ENCODE results near the gene LMBR1. TPM values are rescaled to one million over a fixed set of nuclear protein-coding genes. Genes with fewer than 3 reads are reported as not detected.
A peak's percentile ranks its signal among the peaks of the same experiment; 100 is the strongest.
"Not testable (repeated sequence)": the region's sequence is repeated elsewhere in the genome, so short reads cannot be mapped to it uniquely, and the experiment has no call there.

Gene LMBR1
- total RNA-seq = 89.1 and 95.7 TPM in 2 replicates
- long read RNA-seq, partial matches to known transcripts = 3 of 18 reads
- long read RNA-seq, other reads (novel, unspliced or antisense) = 14 of 18 reads

- Mint-ChIP-seq H3K27me3 (no peaks in the 10 kb centered on the region), H3K36me3 (ENCODE audit: insufficient read depth) (peaks cover 1% of the 10 kb centered on the region), H3K4me3 (ENCODE audit: low read depth) (peak within 1 kb of the TSS; percentile 93), H3K9me3 (ENCODE audit: low read depth) (no peaks in the 10 kb centered on the region), H3K4me1 (ENCODE audit: low read depth) (peaks cover 15% of the 10 kb centered on the region), H3K27ac (peak within 1 kb of the TSS; percentile 94)
- DNase-seq (ENCODE audit: low spot score, unreplicated experiment) = peak; percentile 92
- TF ChIP-seq, protein P1, sequence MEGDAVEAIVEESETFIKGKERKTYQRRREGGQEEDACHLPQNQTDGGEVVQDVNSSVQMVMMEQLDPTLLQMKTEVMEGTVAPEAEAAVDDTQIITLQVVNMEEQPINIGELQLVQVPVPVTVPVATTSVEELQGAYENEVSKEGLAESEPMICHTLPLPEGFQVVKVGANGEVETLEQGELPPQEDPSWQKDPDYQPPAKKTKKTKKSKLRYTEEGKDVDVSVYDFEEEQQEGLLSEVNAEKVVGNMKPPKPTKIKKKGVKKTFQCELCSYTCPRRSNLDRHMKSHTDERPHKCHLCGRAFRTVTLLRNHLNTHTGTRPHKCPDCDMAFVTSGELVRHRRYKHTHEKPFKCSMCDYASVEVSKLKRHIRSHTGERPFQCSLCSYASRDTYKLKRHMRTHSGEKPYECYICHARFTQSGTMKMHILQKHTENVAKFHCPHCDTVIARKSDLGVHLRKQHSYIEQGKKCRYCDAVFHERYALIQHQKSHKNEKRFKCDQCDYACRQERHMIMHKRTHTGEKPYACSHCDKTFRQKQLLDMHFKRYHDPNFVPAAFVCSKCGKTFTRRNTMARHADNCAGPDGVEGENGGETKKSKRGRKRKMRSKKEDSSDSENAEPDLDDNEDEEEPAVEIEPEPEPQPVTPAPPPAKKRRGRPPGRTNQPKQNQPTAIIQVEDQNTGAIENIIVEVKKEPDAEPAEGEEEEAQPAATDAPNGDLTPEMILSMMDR (IDR thresholded peaks at IDR 0.05; ENCODE audit: unreplicated experiment) = peak; percentile 63
These were observed at the start of gene LMBR1 for GRCh38 chr7:156892821-156893706. LMBR1 (minus strand) TSS chr7:156893183; CDS start chr7:156892993, 190 bp downstream.

- Mint-ChIP-seq H3K4me3 (ENCODE audit: low read depth) (no peak overlapping the region), H3K27me3 (peaks cover 17% of the 10 kb centered on the region), H3K9me3 (ENCODE audit: low read depth) (peaks cover 4% of the 10 kb centered on the region), H3K36me3 (ENCODE audit: insufficient read depth) (peaks cover 5% of the 10 kb centered on the region), H3K27ac (no peak overlapping the region), H3K4me1 (ENCODE audit: low read depth) (peaks cover 6% of the 10 kb centered on the region)
- DNase-seq (ENCODE audit: low spot score, unreplicated experiment) = no peak
- TF ChIP-seq, protein P1 (IDR thresholded peaks at IDR 0.05; ENCODE audit: unreplicated experiment) = no peak
These were observed 49.7 kb upstream of the LMBR1 start for GRCh38 chr7:156942708-156943090.

GRCh38 chr7:156941393-156942182 lies 48.6 kb upstream of the LMBR1 start:
- no peak overlapping the region for H3K4me3 Mint-ChIP-seq (ENCODE audit: low read depth)
- TF ChIP-seq, protein P1 (IDR thresholded peaks at IDR 0.05; ENCODE audit: unreplicated experiment) = no peak
- peaks cover 17% of the 10 kb centered on the region for H3K27me3 Mint-ChIP-seq
- peaks cover 3% of the 10 kb centered on the region for H3K4me1 Mint-ChIP-seq (ENCODE audit: low read depth)
- H3K36me3 Mint-ChIP-seq (ENCODE audit: insufficient read depth) = peaks cover 5% of the 10 kb centered on the region
- no peak for DNase-seq (ENCODE audit: low spot score, unreplicated experiment)
- no peak overlapping the region for H3K27ac Mint-ChIP-seq
- H3K9me3 Mint-ChIP-seq (ENCODE audit: low read depth) = peaks cover 4% of the 10 kb centered on the region

GRCh38 chr7:156940421-156941122 lies 47.6 kb upstream of the LMBR1 start:
- H3K4me1 Mint-ChIP-seq (ENCODE audit: low read depth) = peaks cover 3% of the 10 kb centered on the region
- TF ChIP-seq, protein P1 (IDR thresholded peaks at IDR 0.05; ENCODE audit: unreplicated experiment) = no peak
- H3K27ac Mint-ChIP-seq = no peak overlapping the region
- H3K9me3 Mint-ChIP-seq (ENCODE audit: low read depth) = peaks cover 4% of the 10 kb centered on the region
- H3K36me3 Mint-ChIP-seq (ENCODE audit: insufficient read depth) = peaks cover 5% of the 10 kb centered on the region
- peaks cover 17% of the 10 kb centered on the region for H3K27me3 Mint-ChIP-seq
- no peak for DNase-seq (ENCODE audit: low spot score, unreplicated experiment)
- H3K4me3 Mint-ChIP-seq (ENCODE audit: low read depth) = no peak overlapping the region

GRCh38 chr7:156936766-156937165 lies 43.8 kb upstream of the LMBR1 start:
- not testable (repeated sequence) for DNase-seq (ENCODE audit: low spot score, unreplicated experiment); H3K4me3 Mint-ChIP-seq (ENCODE audit: low read depth); H3K4me1 Mint-ChIP-seq (ENCODE audit: low read depth); H3K27me3 Mint-ChIP-seq; H3K27ac Mint-ChIP-seq; H3K36me3 Mint-ChIP-seq (ENCODE audit: insufficient read depth); H3K9me3 Mint-ChIP-seq (ENCODE audit: low read depth)

Data from progenitor cell of endocrine pancreas (in vitro differentiated cells).